ENCODE measurements around the gene BICRAL.
"Not testable (repeated sequence)": the region's sequence is repeated elsewhere in the genome, so short reads cannot be mapped to it uniquely, and the experiment has no call there.

Gene BICRAL

DNA sequence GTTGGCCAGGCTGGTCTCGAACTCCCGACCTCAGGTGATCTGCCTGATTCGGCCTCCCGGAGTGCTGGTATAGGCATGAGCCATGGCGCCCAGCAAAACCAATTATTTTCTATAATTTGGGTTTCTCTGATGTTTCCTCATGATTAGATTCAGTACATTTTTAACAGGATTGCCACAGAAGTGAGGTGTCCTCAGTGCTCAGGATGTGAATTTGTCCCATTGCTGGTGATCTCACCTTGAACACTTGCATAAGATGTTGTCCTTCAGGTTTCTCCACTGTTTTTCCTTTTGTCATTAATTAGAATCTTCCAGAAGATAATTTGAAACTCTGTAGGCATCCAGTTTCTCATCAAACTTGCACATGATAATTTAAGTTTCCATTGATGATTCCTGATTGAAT lies 52.2 kb downstream of the BICRAL start:
- no peak for DNase-seq (ENCODE audit: low read depth in 2 of 2, low spot score in 1 of 2)

DNA sequence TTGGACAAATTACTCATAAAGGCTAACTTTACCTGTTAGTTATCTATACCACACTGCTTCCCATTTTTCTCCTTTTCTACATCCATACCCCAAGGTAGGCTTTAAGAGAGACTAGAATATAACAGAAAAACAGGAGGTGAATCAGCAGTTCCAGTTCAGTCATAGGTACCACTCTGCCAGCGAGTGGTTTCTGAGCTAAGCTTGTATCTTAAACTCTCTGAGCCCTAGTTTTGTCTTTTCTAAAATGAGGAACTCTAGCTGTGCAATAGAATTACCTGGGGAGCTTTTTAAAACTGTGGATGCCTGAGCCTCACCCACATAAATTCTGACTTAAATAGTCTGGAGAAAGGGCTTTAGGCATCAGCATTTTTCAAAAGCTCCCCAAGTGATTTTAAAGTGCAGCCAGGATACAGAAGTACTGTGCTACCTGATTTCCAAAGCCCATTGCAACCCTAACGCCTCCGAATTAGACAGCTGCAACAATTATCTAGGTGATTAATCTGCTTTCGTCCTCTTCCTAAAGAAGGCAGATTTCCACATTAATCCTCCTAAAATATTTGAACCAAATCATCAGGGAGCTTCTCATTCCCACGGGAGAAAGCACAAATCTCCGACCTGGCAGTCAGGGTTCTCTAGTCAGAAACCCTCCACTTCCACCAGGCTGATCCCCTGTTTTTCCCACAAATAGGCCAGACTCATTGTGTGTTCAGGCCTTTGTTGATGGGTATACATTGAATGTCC lies 60.2 kb downstream of the BICRAL start:
- DNase-seq (ENCODE audit: low read depth in 2 of 2, low spot score in 1 of 2) = no peak

DNA sequence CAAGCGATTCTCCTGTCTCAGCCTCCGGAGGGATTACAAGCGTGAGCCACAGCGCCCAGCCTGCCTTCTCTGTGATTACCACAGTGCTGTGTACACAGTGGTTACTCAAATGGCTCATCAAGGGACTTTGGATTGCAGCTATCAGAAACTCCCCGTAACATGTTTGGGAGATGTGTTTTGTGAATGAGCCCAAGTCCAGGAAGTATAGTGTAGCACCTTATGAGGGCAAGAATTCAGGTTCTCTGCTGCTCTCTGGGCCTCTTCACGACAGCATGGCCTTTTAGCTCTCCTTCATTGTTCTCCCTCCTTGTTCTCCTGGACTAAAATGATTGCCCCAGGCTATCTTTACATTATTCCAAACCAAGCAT lies 63.5 kb downstream of the BICRAL start:
- DNase-seq (ENCODE audit: low read depth in 2 of 2, low spot score in 1 of 2) = no peak

DNA sequence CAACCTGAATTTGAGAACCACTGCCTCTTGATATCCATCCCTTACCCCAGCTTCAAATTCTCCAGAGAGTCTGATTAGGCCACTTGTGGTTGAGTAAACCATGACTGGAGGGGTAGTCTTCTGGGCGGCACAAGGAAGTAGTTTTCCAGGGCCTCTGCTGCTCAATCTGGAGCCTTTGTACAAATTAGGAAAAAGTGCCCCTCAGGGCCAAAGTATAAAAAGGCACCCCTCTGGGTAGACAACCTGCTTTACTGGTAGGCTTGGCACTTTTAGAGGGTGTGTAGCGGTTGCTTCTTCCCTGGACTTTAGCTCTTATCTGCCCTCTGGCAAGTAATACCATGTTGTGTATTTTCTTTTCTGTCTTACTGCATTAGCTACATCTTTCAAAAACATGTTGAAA lies 64.7 kb downstream of the BICRAL start:
- DNase-seq (ENCODE audit: low read depth in 2 of 2, low spot score in 1 of 2) = no peak

DNA sequence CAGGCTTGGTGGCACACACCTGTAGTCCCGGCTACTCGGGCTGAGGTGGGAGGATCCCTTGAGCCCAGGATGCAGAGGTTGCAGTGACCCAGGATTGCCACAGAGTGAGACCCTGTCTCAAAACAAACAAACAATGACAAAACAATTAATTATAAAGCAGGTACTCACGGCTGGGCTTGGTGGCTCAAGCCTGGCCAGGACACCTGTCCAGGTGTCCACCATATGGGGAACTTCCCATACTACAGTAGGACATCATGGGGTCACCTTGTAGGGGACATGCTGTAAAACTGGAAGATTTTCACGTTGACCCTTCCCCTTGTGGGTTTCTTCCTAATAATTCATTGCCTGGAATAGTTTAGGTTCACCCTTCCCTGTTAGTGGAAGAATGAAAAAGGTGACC lies 66.8 kb downstream of the BICRAL start:
- DNase-seq (ENCODE audit: low read depth in 2 of 2, low spot score in 1 of 2) = no peak

DNA sequence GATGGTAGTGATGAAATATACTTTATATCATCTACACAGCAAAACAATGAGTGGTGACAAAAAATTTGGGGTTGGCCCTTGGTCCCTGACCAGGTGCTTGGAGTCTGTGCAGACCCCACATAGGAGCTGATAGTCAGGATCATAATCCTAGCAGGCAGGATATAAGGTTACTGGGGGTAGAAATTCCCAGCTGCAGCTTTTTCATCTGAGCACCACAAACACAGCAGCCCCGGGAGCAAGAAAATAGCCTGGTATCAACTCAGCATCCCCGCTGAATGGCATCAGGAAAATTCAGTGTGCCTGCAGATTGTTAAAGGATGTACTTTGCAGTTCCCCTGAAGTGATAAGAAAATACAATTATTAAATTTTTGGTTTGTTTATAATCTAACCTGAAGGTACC lies 69.7 kb downstream of the BICRAL start:
- no peak for DNase-seq (ENCODE audit: low read depth in 2 of 2, low spot score in 1 of 2)

DNA sequence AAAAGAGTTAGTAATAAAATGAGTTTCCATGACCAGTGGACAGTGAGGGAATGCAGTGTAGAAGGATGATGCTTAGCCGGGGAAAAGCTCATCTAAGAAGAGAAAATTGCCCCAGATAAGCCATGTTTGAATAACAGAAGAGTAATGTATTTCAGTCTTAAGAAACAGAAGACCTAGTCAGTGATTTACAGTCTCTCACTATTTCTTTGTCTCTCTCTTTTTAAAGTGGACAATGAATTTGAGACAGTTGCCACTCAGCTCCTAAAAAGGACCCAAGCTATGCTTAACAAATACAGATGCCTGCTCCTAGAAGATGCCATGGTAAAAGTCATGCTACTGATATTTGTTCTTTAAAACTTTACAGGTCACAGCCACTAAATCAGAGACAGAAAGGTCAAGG lies 78.2 kb downstream of the BICRAL start:
- DNase-seq (ENCODE audit: low read depth in 2 of 2, low spot score in 1 of 2) = no peak

DNA sequence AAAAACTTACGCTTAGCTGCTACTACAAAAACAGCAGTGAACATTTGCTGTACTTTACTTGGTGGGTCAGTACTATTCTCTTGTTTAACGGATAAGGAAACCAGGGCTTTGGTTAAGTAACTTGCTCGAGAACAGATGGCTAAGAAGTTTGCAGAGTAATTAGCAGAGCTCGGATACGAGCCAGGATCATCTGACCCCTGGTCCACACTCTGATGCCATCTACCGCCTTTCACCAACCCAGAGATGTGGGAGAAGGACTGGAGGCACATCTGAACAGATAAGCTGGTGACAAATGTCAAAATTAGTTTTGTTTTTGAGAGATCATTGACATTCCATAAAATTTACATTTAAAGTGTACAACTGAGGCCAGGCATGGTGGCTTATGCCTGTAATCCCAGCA lies 78.6 kb downstream of the BICRAL start:
- DNase-seq (ENCODE audit: low read depth in 2 of 2, low spot score in 1 of 2) = no peak

DNA sequence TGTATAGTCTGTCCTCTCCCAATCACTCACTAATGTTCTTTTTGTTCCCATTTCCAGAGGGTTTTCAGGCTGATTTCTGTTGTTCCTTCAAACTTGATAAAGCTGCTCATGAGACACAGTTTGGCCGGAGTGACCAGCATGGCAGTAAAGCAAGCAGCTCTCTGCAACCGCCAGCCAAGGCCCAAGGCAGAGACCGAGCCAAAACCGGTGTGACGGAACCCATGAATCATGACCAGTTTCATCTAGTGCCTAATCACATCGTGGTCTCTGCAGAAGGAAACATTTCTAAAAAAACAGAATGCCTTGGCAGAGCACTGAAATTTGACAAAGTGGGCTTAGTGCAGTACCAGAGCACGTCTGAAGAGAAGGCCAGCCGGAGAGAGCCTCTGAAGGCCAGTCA lies 82.8 kb downstream of the BICRAL start:
- no peak for DNase-seq (ENCODE audit: low read depth in 2 of 2, low spot score in 1 of 2)

DNA sequence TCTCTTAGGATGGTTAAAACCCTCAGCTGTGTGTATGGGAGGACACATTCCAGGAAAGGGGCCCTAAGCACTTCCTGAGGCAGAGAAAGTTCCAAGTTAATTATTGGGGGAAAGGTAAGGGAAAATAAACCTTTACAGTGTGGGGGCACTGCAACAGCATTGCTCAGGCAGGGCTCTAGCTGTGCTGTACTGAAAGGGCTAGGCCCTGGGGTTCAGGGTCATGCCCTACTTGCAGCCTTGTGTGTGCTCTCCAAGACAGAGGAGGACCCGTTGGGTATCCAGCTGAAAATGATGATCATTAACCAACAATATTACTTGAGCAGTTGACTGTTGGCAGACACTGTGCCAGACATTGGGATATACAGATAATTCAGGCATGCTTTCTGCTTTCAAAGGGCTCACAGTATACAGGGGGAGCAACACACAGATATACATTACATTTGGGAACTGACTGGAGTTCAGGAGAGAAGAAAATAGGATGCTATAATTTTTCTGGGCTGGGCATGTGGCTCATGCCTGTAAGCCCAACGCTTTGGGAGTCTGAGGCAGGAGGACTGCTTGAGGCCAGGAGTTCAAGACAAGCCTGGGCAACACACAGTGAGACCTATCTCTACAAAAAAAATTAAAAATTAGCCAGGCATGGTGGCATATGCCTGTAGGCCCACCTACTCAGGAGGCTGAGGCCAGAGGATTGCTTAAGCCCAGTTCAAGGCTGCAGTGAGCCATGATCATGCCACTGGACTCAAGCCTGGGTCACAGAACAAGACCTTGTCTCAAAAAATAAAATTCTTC lies 88.5 kb downstream of the BICRAL start:
- DNase-seq (ENCODE audit: low read depth in 2 of 2, low spot score in 1 of 2) = no peak

DNA sequence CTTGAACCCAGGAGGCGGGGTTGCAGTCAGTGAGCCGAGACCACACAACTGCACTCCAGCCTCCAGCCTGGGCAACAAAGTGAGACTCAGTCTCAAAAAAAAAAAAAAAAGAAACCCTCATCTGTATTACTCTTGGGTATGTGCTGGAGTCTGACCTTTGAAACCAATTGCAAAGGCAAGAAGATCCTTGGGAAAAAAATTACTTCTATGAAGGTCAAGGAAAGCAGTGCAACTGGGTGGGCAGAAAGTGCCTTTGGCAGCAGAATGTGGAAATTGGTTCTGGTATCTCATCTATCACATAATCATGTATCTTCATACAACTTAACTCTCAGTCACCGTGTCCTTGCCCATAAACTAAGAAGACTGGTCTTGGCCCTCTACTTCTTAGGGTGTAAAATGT lies 89.9 kb downstream of the BICRAL start:
- DNase-seq (ENCODE audit: low read depth in 2 of 2, low spot score in 1 of 2) = no peak

DNA sequence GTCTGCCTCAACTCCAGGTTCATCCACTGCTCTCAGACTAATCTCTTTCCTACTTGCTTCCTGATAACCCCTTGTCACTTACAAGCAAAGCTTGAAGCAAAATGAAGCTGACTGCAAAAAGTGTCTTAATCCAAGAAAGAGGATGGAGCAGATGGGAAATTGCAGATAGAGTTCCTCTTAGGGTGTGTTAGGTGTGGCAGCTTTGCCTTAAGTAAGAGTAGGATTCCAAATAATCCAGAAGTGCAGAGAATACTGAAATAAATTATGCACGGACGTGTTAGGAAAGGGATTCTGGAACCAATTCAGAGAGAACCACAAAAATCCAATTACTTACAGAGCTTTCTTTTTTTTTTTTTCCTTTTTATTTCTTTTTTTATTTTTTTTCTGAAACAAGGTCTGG lies 91.5 kb downstream of the BICRAL start:
- DNase-seq (ENCODE audit: low read depth in 2 of 2, low spot score in 1 of 2) = no peak

DNA sequence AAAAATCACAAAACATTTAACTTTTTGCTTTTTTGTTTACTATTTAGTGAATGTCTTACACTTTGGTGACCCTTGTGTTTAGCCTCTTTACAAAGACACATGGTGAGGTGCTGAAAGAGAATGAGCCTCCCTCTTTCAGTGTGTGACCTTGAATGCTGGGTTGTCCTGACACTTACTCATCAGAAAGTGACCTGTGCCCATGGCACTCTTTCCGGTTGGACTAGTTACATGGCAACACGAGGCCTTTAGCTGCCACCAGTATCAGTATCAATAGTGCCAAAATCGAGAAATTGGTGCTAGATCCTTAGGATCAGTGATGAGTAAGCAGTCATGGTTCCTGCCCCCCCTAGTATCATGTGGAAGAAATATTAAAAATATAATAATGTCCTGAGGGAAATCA lies 95.8 kb downstream of the BICRAL start:
- no peak for DNase-seq (ENCODE audit: low read depth in 2 of 2, low spot score in 1 of 2)

DNA sequence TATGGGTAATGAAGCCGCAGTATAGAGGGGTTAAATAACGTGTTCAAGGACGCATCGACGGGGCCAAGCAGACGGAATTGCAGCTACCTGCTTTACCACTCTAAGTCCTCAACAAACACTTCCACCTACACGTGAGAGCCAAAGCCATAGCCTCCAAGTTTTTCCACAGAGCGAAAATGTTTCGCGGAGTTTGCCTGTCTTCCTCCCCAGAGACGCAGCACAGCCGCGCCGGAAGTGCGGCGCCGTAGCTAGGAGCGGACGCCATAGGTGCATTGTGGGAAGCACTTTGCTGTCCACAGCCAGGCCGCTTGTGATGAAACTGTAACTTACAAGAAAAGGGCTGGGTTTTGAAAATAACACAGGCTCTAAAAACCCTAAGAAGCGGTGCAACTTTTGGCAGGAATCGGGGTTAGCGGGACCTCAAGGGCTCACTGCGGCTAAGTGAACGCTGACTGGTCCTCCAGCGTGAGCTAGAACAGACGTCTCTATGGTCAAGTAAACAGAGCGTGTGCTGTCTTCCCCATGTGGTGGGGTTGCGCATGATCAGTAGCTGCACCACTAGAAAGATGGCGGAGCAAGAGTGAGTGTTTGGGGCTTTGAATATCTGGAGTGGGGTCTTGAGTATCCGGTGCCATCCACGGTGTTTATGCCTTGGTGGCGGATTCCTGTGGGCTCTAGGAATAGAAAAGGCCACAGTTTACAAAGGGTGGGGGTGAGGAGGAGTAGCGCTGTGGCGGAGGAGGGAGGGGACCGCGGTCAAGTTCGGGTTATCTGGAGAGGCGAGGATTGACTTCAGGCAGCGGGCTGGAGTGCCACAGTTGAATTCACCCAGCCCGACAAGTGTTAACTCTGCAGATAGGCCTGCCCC lies 97.8 kb downstream of the BICRAL start, which contains the start of gene RPL7L1:
Gene RPL7L1 (plus strand): TSS at position 245 of the 868 bp plus-strand sequence. CDS start 295 bp downstream, at position 540.
- DNase-seq (ENCODE audit: low read depth in 2 of 2, low spot score in 1 of 2) = peak; percentile 65 to 66

DNA sequence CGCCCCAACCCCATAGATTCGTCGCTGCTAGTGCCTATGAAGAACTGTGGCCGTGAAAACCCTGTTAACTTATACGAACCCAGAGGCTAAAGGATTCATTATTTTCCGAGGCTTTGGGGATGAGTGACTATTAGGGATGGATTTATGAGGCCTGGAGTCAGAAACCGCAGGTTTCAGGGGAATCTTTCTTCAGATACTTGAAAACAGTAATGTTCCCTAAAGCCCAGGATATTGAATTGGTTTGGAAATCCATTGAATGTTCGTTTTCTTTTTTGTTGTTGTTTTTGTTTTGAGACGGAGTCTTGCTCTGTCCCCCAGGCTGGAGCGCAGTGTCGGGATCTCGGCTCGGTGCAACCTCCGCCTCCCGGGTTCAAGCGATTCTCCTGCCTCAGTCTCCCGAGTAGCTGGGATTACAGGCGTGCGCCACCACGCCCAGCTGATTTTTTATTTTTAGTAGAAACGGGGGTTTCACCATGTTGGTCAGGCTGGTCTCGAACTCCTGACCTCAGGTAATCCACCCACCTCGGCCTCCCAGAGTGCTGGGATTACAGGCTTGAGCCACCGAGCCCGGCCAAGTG lies 98.5 kb downstream of the BICRAL start:
- DNase-seq (ENCODE audit: low read depth in 2 of 2, low spot score in 1 of 2) = not testable (repeated sequence)

DNA sequence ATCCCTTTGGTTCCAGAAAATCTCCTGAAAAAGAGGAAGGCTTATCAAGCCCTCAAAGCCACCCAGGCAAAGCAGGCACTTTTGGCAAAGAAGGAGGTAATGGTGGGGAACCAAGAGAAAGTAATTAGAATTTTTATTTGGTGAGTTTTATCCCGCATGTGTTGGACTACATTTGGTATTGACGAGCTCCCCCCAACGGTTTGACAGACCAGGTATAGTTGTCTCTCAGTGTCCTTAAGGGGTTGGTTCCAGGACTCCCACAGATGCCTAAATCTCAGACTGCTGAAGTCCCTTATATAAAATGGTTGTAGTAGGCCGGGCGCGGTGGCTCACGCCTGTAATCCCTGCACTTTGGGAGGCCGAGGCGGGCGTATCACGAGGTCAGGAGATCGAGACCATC lies 99.0 kb downstream of the BICRAL start:
- DNase-seq (ENCODE audit: low read depth in 2 of 2, low spot score in 1 of 2) = not testable (repeated sequence)

DNA sequence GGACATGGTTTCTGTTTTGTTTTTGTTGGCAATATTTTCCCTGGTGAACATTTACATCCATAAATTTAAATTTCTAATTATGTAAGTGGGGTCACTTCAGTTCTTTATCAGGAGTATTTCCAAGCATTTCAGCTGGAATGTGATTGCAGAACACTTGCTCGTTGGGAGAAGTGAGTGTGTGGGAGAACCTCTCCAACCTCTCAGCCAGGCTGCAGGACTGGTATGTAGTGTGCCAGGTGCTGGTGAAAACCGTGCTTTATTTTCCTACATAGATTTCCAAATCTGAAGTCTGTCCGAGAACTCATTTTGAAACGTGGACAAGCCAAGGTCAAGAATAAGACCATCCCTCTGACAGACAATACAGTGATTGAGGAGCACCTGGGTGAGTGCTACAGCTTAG lies 103.8 kb downstream of the BICRAL start:
- DNase-seq (ENCODE audit: low read depth in 2 of 2, low spot score in 1 of 2) = no peak

DNA sequence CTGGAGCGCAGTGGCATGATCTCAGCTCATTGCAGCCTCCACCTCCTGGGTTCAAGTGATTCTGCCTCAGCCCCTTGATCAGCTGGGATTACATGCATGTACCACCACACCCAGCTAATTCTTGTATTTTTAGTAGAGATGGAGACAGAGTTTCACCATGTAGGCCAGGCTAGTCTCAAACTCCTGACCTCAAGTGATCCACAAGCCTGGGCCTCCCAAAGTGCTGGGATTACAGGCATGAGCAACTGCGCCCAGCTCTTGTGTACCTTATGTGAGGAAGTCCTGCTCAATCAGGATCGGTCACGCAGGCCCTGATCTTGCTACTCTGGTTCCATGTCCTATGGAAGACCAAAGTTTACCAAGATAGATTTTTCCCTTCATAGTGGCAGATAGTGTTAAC lies 106.3 kb downstream of the BICRAL start:
- DNase-seq (ENCODE audit: low read depth in 2 of 2, low spot score in 1 of 2) = not testable (repeated sequence)

DNA sequence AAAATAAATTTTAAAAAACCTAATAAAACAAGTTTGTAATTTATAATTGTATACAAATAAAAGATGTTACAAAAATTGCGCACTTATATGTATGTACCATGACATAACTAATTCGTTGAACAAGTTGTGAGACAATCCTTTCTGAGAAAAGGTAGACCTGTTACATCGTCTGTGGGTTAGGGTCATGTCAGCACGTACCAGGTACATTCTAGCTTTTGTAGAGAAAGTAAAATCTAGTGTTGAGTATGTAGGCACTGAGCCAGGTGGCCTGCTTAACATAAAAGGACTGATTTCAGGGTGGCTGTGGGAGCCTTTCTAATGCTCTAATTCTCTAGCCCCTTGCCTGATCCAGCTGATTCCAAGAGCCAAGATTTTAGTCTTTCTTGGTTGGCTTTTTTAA lies 108.0 kb downstream of the BICRAL start:
- DNase-seq (ENCODE audit: low read depth in 2 of 2, low spot score in 1 of 2) = no peak

DNA sequence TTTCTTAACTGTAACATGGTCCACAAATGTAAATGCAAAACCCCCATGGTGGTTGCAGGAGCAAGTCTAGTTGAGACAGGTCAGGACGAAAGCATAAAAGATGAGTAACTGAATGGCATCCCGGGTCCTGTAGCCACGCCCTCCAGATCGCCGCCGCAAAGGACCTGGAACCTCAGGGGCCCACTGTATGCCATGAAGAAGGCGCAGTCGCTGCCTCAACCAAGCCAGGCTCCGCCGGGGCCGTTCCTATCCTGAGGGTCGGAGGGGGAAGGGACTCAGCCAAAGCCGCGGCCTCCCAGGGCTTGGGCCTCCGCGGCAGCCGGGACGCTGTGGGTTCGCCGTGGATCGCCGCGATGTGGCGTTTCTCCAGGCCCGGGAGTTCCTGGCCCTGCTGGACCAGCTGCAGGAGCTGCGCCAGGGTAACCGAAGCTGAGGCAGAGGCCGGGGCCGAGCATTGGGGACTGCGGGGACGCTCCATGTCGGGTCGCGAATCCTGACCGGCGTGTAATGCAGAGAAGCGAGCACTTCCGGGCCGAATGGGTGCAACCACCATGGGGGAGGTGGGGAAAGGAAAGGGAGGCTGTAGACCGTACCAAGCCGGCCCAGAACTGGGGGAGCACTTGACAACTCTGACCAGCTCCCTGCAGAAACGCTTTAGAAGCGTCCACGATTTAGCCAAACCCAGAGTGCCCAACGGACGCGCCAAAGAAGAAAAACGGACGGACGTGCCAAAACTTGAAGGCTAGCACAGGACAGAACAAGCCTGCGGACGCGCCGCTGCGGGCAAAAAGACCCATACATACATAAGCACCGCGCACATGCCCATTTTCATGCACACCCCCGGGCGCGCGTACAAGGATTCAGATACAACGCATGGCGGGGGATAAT lies 108.7 kb downstream of the BICRAL start:
- peak; percentile 73 to 76 for DNase-seq (ENCODE audit: low read depth in 2 of 2, low spot score in 1 of 2)

Measured in stimulated activated CD8-positive, alpha-beta memory T cell treated with anti-CD3 and anti-CD28 coated beads, Interleukin-4, amount 100 ng/mL, for 4 hours (primary cell).